ENCODE measurements around the gene DUS4L.

Gene DUS4L

GRCh38 chr7:107579885-107580715 lies 16.3 kb downstream of the DUS4L start, which contains the start of gene BCAP29:
Gene BCAP29, plus strand, starts transcription at chr7:107580246. Its CDS starts 527 bp downstream, at chr7:107580773.
- DNase-seq (ENCODE audit: extremely low read depth in 1 of 2, low read depth in 1 of 2), result peak; percentile 48 to 54

GRCh38 chr7:107580716-107581383 lies 17.1 kb downstream of the DUS4L start:
- DNase-seq (ENCODE audit: extremely low read depth in 1 of 2, low read depth in 1 of 2), result no peak

GRCh38 chr7:107581387-107582013 lies 17.7 kb downstream of the DUS4L start:
- DNase-seq (ENCODE audit: extremely low read depth in 1 of 2, low read depth in 1 of 2), result no peak

- no peak for DNase-seq (ENCODE audit: extremely low read depth in 1 of 2, low read depth in 1 of 2)
These were observed 19.1 kb downstream of the DUS4L start for GRCh38 chr7:107582875-107583274.

GRCh38 chr7:107584716-107585115 lies 20.9 kb downstream of the DUS4L start:
- no peak for DNase-seq (ENCODE audit: extremely low read depth in 1 of 2, low read depth in 1 of 2)

GRCh38 chr7:107588529-107589130 lies 24.9 kb downstream of the DUS4L start:
- no peak for DNase-seq (ENCODE audit: extremely low read depth in 1 of 2, low read depth in 1 of 2)

- no peak for DNase-seq (ENCODE audit: extremely low read depth in 1 of 2, low read depth in 1 of 2)
These were observed 27.6 kb downstream of the DUS4L start for GRCh38 chr7:107591421-107591820.

- DNase-seq (ENCODE audit: extremely low read depth in 1 of 2, low read depth in 1 of 2), result no peak
These were observed 28.7 kb downstream of the DUS4L start for GRCh38 chr7:107592361-107593024.

- DNase-seq (ENCODE audit: extremely low read depth in 1 of 2, low read depth in 1 of 2), result no peak
These were observed 29.2 kb downstream of the DUS4L start for GRCh38 chr7:107593025-107593410.

GRCh38 chr7:107594961-107595737 lies 31.4 kb downstream of the DUS4L start:
- DNase-seq (ENCODE audit: extremely low read depth in 1 of 2, low read depth in 1 of 2), result no peak

- no peak for DNase-seq (ENCODE audit: extremely low read depth in 1 of 2, low read depth in 1 of 2)
These were observed 33.3 kb downstream of the DUS4L start for GRCh38 chr7:107596881-107597581.

- DNase-seq (ENCODE audit: extremely low read depth in 1 of 2, low read depth in 1 of 2), result no peak
These were observed 33.8 kb downstream of the DUS4L start for GRCh38 chr7:107597582-107597916.

- DNase-seq (ENCODE audit: extremely low read depth in 1 of 2, low read depth in 1 of 2), result no peak
These were observed 34.2 kb downstream of the DUS4L start for GRCh38 chr7:107597953-107598352.

GRCh38 chr7:107599262-107599661 lies 35.5 kb downstream of the DUS4L start:
- DNase-seq (ENCODE audit: extremely low read depth in 1 of 2, low read depth in 1 of 2), result no peak

- DNase-seq (ENCODE audit: extremely low read depth in 1 of 2, low read depth in 1 of 2), result no peak
These were observed 37.0 kb downstream of the DUS4L start for GRCh38 chr7:107600816-107601215.

GRCh38 chr7:107605218-107605815 lies 41.5 kb downstream of the DUS4L start:
- DNase-seq (ENCODE audit: extremely low read depth in 1 of 2, low read depth in 1 of 2), result no peak

- no peak for DNase-seq (ENCODE audit: extremely low read depth in 1 of 2, low read depth in 1 of 2)
These were observed 42.5 kb downstream of the DUS4L start for GRCh38 chr7:107606303-107606702.

- no peak for DNase-seq (ENCODE audit: extremely low read depth in 1 of 2, low read depth in 1 of 2)
These were observed 46.1 kb downstream of the DUS4L start for GRCh38 chr7:107609811-107610261.

GRCh38 chr7:107610323-107610722 lies 46.6 kb downstream of the DUS4L start:
- DNase-seq (ENCODE audit: extremely low read depth in 1 of 2, low read depth in 1 of 2), result no peak
